ENCODE results near the gene TFF2.

The TFF2 gene

DNA sequence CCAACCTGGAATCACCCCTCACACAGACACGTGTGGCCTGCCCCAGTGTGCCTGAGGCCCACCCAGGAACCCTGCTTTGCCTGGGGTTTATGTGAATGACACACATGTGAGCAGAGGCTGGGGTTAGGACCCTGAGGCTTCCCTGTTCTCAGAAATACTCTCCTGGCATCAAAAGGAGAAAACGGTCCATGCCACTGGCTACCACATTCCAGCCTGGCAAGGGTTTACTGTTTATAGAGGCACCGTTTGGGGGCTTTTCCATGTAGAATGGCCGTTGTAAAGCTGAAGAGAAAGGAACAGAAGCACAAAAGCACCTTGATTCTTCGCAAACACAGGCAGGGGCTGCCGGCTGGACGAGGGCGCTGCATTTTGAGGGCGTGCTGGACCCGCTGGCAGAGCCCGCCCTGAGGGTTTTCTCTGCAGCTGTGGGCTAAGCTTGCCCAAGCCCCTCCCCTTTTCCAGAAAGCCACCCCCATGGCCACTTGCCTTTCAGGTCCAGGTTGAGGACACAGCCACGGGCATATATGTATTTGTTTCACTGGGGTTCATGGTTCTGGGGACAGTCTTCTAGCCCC, 48.6 kb downstream of the TFF2 start:
- no peak for DNase-seq

- no peak for DNase-seq
These were observed 49.3 kb downstream of the TFF2 start for GRCh38 chr21:42301371-42302075.

- DNase-seq = no peak
These were observed 49.8 kb downstream of the TFF2 start for GRCh38 chr21:42300956-42301355.

GRCh38 chr21:42300045-42300583, 50.7 kb downstream of the TFF2 start:
- no peak for DNase-seq

- DNase-seq = no peak
These were observed 51.3 kb downstream of the TFF2 start for GRCh38 chr21:42299324-42300044.

- DNase-seq = no peak
These were observed 52.1 kb downstream of the TFF2 start for GRCh38 chr21:42298657-42299056.

GRCh38 chr21:42298237-42298636, 52.6 kb downstream of the TFF2 start:
- DNase-seq = no peak

GRCh38 chr21:42297377-42297776, 53.4 kb downstream of the TFF2 start:
- no peak for DNase-seq

DNA sequence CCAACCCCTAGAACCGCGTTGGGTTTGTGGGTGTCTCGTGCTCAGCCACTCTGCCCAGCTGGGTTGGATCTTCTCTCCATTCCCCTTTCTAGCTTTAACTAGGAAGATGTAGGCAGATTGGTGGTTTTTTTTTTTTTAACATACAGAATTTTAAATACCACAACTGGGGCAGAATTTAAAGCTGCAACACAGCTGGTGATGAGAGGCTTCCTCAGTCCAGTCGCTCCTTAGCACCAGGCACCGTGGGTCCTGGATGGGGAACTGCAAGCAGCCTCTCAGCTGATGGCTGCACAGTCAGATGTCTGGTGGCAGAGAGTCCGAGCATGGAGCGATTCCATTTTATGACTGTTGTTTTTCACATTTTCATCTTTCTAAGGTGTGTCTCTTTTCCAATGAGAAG, 54.3 kb downstream of the TFF2 start:
- DNase-seq = no peak
